ENCODE measurements around the gene RMRP.

RMRP gene

DNA sequence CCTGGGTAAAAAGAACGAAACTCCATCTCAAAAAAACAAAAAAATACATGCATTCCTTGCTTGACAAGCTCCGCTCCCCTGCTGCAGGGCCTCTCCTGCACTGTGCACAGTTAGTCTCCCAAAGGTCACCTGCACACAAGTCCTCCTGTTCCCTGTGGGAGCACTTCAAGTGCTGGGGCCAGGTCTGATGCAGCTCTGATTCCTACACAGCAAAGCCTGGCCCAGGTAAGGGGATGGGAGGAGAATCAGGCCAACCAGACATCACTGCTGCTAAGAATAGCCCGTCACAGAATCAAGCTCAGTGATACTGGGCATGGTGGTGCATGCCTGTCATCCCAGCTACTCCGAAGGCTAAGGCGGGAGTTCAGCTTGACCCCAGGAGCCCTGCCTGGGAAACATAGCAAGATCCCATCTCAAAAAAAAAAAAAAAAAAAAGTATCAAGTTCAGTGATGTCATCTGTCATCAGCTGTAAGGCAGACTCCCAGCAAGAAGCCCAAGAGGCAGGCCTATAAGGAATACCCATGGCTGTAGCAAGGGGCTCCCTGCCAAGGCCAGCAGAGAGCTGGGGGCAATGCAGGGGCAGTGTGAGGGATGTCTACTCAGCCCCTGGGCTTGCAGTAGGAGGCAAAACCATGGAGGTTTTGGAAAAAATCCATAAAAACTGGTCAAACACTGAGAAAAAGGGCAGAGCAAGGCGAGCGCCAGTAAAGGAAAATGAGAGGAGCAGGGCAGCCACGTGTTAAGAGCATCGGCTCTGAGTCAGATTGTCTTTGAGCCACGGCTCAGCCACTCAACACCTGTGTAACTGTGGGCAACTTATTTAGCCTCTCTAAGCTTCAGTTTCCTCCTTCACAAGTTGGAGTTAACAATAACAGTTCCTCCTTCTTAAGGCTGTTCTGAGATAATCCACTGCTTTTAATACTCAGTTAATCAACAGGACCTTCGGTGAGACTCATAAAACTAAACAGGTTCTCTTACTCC is 28.7 kb upstream of the RMRP start:
- no peak for DNase-seq (ENCODE audit: low read depth)

DNA sequence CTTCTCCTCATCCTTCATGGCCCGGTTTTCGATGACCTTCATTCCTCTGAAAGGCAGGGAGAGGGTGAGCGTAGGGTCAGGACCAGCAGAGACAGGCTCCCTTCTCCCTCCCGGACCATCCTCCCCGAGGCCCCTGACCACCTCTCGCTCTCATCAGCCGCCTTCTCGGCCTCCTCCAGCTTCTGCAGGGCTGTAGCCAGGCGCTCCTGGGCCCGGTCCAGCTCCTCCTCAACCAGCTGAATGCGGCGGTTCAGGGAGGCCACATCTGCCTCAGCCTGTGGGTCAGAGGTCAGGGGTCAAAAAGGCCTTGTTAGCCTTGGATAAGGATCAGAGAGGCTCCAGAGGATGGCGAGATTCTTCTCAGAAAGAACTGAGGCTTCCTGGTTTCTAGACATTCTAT is 27.7 kb upstream of the RMRP start:
- DNase-seq (ENCODE audit: low read depth), result no peak

DNA sequence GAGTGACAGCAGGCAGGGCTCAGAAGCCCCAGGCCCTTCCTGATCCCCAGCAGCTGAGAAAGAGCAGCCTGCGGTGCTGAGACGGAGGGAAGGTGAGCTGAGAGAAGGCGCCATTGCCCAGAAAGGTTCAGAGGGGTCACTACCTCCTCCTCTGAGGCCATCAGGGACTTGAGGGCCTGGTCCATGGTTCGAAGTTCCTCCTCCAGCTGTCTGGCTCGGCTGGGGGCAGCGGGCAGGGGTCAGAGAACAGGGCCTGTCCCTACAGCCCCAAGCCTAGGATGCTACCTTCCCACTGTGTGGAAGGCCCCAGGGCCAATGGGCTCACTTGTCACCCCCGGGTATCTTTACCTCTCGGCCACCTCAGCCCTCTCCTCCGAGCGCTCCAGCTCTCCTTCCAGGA is 27.1 kb upstream of the RMRP start:
- no peak for DNase-seq (ENCODE audit: low read depth)

DNA sequence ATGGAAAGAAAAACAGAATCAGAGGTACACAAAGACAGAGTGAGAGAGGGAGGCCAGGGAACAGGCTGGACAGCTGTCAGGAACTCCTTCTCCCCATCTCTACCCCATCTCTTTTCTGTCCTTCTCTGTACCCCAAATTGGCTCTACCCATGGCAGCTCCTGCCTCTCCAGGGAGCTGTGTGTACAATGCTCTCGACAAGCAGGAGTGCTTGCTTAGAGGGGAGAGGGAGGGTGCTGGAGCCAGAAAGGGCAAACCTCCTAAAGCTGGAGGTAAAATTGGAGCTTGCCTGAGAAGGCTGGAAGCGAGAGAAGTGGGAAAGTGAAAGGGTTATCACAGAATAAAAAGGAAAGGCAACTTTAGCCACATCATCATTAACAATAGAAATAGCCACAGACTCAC is 25.5 kb upstream of the RMRP start:
- DNase-seq (ENCODE audit: low read depth), result no peak

DNA sequence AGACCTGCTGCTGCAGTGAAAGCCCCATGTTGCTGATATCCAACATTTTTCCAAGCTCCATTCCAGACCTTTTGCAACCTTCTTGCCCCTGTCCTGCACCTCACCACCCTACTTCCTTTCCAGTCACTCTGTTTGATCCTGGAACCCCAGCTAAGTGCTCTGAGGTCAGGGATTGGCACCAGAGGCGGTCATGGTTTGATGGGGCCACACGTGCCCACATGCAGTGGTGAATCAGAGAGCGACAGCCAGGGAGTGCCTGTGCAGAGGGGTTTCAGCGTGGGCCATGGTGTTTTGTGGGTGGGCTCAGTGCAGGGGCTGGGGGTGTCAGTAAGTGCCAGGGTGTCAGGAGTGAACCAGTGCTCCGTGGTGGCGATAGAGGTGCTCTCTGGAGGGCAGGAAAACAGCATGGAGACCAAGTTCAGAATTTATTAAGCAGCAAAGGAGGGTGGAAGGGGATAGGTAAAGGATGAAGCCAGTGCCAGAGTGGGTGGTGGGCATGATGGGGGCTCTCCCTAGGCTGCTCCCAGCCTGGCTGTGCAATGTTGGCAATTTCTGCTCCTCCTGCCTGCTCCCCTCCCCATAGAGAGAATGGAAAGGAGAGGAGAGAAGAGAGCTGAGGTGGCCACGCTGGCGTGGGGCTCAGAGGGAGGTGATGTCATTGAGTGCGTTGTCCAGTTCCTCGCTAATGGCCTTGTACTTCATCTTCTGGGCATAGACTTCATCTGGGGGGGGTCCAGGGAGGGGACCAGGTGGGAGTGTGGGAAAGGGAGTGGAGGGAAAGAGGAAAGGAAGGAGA is 24.9 kb upstream of the RMRP start:
- DNase-seq (ENCODE audit: low read depth), result no peak

DNA sequence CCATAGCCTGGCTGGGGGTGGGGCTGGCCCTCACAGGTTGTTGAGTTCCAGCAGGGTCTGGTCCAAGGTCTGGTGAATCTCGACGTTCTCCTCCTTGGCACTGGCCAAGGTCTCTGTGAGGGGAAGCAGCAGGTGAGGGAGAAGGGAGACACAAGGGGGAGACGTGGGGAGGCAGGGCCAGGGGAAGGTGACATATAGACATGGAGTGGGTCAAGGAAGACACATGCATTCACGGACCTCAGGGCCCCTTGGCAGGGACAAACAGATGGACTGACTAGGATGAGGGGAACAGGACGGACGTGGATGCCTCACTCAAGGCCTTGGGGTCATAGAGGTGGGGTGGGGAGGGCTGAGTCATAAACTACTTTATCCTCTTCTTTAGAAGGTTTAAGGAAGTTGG is 24.2 kb upstream of the RMRP start:
- no peak for DNase-seq (ENCODE audit: low read depth)

DNA sequence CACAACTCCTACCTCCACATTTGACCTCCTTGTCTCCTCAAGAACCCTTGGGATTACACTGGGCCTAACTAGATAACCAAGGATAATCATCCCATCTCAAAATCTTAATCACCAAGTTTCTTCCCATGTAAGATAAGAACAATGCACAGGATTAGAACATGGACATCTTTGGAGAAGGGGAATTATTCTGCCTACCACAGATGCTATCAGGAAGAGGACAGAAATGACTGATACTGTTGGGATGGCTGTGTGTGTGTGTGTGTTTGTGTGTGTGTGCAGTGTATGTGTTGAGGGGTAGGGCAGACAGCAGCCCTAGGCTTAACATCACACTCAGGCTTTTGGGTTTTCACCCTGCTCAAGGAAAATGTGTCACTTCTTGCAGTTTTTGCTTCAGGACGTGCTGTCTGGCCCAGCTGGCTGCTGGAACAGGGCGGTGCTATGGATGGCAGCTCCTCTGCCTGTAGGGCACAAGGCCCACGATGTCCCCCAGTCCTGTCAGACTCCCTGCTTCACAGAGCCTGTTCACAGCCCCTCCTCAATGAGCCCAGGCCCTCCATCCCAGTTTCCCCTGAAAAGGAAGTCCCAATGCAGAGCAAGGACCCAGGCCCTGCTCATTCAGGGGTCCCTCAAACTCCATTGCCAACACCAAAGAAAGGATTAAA is 23.7 kb upstream of the RMRP start:
- no peak for DNase-seq (ENCODE audit: low read depth)

DNA sequence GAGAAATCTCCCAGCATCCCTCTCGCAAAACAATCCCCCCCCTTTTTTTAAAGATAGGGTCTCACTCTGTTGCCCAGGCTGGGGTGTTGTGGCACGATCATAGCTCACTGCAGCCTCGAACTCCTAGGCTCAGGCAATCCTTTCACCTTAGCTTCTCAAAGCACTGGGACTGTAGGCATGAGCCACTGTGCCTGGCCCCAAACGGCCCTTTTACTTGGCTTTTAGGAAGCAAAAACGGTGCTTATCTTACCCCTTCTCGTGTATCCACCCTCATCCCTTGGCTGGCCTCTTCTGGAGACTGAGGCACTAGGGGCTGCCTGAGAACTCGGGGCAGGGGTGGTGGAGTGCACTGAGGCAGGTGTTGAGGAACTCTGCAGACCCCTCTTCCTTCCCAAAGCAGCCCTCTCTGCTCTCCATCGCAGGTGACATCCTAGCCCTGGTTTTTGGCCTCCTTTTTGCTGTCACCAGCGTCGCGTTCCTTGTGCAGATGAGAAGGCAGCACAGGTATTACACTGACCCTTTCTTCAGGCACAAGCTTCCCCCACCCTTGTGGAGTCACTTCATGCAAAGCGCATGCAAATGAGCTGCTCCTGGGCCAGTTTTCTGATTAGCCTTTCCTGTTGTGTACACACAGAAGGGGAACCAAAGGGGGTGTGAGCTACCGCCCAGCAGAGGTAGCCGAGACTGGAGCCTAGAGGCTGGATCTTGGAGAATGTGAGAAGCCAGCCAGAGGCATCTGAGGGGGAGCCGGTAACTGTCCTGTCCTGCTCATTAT is 22.7 kb upstream of the RMRP start:
- DNase-seq (ENCODE audit: low read depth), result no peak

DNA sequence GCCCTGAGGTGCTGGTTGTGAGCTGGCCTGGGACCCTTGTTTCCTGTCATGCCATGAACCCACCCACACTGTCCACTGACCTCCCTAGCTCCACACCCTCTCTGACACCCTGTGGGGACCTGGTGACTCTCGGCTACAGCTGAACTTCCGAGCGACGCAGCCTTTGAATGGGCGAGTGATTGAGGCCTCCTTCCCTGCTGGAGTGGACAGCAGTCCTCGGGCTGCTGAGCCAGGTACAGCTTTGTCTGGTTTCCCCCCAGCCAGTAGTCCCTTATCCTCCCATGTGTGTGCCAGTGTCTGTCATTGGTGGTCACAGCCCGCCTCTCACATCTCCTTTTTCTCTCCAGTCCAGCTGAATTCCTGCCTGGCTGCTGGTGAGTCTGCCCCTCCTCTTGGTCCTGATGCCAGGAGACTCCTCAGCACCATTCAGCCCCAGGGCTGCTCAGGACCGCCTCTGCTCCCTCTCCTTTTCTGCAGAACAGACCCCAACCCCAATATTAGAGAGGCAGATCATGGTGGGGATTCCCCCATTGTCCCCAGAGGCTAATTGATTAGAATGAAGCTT is 22.0 kb upstream of the RMRP start:
- no peak for DNase-seq (ENCODE audit: low read depth)

DNA sequence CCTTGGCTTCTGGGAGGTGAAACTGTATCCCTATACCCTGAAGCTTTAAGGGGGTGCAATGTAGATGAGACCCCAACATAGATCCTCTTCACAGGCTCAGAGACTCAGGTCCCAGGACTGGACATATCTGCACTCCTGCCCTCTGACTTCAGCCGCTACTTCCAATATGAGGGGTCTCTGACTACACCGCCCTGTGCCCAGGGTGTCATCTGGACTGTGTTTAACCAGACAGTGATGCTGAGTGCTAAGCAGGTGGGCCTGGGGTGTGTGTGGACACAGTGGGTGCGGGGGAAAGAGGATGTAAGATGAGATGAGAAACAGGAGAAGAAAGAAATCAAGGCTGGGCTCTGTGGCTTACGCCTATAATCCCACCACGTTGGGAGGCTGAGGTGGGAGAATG is 21.3 kb upstream of the RMRP start:
- no peak for DNase-seq (ENCODE audit: low read depth)

DNA sequence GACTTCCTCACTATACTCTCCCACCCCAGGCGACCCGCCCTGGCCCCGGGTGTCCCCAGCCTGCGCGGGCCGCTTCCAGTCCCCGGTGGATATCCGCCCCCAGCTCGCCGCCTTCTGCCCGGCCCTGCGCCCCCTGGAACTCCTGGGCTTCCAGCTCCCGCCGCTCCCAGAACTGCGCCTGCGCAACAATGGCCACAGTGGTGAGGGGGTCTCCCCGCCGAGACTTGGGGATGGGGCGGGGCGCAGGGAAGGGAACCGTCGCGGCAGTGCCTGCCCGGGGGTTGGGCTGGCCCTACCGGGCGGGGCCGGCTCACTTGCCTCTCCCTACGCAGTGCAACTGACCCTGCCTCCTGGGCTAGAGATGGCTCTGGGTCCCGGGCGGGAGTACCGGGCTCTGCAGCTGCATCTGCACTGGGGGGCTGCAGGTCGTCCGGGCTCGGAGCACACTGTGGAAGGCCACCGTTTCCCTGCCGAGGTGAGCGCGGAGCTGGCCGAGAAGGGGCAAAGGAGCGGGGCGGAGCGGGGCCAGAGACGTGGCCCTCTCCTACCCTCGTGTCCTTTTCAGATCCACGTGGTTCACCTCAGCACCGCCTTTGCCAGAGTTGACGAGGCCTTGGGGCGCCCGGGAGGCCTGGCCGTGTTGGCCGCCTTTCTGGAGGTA is 18.0 kb upstream of the RMRP start:
- DNase-seq (ENCODE audit: low read depth), result no peak

DNA sequence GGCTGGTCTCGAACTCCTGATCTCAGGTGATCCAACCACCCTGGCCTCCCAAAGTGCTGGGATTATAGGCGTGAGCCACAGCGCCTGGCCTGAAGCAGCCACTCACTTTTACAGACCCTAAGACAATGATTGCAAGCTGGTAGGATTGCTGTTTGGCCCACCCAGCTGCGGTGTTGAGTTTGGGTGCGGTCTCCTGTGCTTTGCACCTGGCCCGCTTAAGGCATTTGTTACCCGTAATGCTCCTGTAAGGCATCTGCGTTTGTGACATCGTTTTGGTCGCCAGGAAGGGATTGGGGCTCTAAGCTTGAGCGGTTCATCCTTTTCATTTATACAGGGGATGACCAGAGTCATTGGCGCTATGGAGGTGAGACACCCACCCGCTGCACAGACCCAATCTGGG is 17.4 kb upstream of the RMRP start:
- no peak for DNase-seq (ENCODE audit: low read depth)

DNA sequence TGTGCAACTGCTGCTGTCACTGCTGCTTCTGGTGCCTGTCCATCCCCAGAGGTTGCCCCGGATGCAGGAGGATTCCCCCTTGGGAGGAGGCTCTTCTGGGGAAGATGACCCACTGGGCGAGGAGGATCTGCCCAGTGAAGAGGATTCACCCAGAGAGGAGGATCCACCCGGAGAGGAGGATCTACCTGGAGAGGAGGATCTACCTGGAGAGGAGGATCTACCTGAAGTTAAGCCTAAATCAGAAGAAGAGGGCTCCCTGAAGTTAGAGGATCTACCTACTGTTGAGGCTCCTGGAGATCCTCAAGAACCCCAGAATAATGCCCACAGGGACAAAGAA is 16.2 kb upstream of the RMRP start:
- no peak for DNase-seq (ENCODE audit: low read depth)

DNA sequence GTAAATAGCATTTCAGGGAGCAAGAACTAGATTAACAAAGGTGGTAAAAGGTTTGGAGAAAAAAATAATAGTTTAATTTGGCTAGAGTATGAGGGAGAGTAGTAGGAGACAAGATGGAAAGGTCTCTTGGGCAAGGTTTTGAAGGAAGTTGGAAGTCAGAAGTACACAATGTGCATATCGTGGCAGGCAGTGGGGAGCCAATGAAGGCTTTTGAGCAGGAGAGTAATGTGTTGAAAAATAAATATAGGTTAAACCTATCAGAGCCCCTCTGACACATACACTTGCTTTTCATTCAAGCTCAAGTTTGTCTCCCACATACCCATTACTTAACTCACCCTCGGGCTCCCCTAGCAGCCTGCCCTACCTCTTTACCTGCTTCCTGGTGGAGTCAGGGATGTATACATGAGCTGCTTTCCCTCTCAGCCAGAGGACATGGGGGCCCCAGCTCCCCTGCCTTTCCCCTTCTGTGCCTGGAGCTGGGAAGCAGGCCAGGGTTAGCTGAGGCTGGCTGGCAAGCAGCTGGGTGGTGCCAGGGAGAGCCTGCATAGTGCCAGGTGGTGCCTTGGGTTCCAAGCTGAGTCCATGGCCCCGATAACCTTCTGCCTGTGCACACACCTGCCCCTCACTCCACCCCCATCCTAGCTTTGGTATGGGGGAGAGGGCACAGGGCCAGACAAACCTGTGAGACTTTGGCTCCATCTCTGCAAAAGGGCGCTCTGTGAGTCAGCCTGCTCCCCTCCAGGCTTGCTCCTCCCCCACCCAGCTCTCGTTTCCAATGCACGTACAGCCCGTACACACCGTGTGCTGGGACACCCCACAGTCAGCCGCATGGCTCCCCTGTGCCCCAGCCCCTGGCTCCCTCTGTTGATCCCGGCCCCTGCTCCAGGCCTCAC is 15.6 kb upstream of the RMRP start, which contains the start of gene CA9:
Gene CA9 (plus strand): TSS at position 797 of the 893 bp plus-strand sequence. CDS start 32 bp downstream, at position 829.
- no peak for DNase-seq (ENCODE audit: low read depth)

DNA sequence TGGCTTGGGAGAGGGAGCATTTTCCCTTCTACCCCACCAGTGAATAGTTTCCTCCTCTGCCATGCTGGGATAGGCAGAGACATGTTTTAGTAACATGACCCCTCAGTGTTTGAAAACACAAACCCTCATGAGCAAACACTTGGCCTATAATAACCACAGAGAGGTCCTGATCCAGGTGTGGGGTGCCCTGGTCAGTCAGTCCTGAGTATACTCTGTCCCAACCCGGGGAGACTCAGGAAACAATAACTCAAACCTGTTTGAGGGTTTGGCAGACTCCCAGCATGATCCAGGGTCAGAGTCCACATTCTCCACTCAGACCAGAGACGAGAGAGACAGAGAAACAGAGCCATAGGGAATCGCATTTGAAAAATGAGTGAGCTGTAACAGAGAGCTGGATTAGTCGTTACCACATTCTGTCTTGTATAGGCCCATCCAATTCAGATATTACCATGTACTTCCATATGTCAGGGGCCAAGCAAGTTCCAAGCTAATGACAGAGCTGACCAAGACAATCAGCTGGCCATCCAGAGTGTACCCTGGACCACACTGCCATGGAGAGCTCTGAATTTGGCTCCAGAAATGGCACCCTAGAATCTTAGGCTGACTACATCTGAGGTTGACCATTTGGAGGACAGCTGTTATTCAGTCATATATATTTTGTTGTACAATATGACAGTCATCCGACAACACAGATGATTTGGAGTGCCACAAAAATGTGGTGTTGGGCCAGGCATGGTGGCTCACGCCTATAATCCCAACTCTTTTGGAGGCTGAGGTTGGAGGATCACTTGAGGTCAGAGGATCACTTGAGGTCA is 11.7 kb upstream of the RMRP start:
- no peak for DNase-seq (ENCODE audit: low read depth)

DNA sequence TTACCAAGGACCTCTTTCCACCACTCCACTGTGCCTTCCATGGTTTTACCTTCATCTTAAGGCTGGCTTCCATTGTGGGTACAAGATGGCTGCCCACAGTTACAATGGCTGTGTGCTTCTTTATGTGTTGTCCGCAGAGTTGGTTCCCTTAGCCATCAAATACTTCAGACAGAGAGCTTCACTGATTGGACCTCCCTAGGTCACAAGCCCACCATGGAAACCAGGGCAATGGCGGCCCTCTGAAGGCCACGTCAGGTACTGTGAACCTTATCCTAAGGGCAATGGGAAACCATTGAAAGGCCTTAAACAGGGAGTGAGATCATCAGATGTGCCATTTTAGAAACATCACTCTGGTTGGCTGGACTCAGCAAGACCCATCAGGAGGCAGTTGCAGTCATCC is 10.1 kb upstream of the RMRP start:
- DNase-seq (ENCODE audit: low read depth), result no peak

DNA sequence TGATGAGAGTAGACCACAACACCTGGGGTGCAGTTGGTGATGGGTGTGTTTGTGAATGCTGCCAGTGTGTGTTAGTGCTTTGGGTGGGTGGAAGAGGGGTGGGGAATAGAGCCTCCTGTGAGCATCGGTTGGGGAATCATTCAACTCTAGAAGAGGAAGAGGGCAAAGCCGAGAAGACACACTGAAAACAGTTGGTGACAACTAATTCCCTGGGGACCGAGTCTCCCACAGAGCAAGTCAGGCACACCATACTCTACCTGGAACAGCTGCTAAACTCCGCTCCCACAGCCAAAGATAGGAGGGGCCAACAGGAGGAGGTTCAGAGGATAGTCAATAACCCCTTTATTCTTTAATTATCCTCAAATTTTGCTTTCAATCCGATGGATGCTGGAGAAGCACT is 8.7 kb upstream of the RMRP start:
- no peak for DNase-seq (ENCODE audit: low read depth)

DNA sequence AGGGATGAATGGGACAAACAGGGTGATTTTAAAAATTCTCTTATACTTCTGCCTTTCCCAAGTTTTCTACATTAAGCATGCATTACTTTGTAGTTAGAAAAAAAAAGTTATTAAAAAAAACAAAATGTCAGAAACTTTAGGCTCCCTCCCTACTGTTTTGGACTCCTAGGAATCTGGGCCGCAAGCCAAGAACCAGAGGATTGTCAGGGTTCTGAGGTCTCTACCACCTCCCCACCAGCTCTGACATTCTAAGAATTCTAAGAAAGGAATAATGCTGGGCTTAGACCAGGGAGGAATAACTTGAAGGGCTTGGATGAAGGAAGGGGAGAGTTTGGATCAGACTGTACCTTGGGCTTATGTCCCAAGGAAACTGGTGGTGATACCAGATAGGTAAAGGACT is 8.2 kb upstream of the RMRP start:
- no peak for DNase-seq (ENCODE audit: low read depth)

DNA sequence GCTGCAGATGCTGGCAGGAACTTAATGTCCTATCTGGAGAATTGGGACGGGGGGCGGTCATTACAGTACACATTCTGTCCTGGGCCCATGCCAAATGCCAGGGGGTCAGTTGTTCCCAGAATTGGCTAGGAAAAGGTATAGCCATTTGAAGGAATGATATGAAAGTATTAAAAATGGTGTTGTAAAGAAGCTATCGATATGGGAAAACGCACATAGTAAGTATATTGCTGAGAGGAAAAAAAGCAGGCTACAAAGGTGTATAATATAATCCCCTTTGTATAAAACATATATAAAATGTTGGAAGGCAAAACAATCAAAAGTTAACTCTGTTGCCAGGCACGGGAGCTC is 7.6 kb upstream of the RMRP start:
- no peak for DNase-seq (ENCODE audit: low read depth)
